ENCODE measurements around the gene ZNF667. TPM values are rescaled to one million over a fixed set of nuclear protein-coding genes. Genes with fewer than 3 reads are reported as not detected.

The ZNF667 gene
- total and polyA plus RNA-seq, 11 donors = 1.9 to 7.7 (median 4.7) TPM

DNA sequence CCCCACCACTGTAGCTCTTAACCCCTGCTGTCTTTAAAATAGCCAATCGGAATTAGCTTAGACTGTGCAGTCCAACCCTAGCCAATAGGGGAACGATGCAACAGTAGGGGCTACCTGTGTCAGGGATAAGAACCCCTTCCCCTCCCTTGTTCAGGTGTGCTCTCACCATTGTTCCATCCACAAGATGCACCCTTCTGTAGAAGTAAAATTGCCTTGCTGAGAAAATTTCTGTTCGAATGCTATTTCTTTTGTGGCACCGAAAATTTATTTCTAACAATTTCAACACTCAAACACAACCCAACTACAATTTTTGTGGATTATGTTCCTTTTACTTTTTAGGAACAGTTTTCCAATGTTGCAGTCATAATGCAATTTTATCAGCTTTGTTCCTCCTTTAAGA lies 76.7 kb downstream of the ZNF667 start:
- Histone ChIP-seq H3K36me3 (peaks cover 0 to 19% (median 14%) of the 10 kb centered on the region in 9 donors), H3K27me3 (no peaks in the 10 kb centered on the region), H3K27ac (no peak overlapping the region), H3K4me3 (no peak overlapping the region), H3K9me3 (peaks cover 0 to 70% (median 16%) of the 10 kb centered on the region in 12 donors), H3K4me1 (peaks cover 0 to 19% (median 14%) of the 10 kb centered on the region in 12 donors)
- intact Hi-C loops (cut with DNase I) = loop anchor here in 5 of 10 donors (5.0 to 10.0 kb wide), 4 partner anchors 74 to 164 kb away; partner anchors contain the start of genes ZNF667 (in 4 of the 5), ZFP28 (in 1 of the 5) and ZNF470 (in 1 of the 5)
- TF ChIP-seq, protein P1, sequence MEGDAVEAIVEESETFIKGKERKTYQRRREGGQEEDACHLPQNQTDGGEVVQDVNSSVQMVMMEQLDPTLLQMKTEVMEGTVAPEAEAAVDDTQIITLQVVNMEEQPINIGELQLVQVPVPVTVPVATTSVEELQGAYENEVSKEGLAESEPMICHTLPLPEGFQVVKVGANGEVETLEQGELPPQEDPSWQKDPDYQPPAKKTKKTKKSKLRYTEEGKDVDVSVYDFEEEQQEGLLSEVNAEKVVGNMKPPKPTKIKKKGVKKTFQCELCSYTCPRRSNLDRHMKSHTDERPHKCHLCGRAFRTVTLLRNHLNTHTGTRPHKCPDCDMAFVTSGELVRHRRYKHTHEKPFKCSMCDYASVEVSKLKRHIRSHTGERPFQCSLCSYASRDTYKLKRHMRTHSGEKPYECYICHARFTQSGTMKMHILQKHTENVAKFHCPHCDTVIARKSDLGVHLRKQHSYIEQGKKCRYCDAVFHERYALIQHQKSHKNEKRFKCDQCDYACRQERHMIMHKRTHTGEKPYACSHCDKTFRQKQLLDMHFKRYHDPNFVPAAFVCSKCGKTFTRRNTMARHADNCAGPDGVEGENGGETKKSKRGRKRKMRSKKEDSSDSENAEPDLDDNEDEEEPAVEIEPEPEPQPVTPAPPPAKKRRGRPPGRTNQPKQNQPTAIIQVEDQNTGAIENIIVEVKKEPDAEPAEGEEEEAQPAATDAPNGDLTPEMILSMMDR (IDR thresholded peaks at IDR 0.05) = no peak
- no peak for TF ChIP-seq POLR2A (IDR thresholded peaks at IDR 0.05)
- no peak for ATAC-seq
- no peak for DNase-seq
- WGBS, 4 donors = 94 to 98% (median 97%) methylated on average over 4 of the region's 4 CpGs

DNA sequence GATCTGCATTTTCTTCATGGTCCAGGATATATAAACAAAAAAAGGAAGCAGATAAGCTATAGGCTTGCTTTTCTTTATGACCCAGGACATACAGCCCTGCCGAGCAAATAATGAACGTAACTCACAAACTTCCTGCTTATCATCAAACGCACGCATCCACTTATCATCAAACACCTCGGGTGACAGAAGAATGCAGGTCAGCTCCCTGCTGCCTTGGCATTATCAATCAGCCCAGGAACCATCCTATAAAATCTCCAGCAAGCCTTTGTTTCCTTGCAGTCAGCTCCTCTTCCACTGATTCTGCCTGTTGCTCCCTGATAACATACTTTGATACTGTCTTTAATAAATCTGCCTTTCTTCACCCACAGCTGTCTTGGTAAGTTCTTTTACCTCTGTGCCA lies 78.3 kb downstream of the ZNF667 start:
- ATAC-seq (no peak), DNase-seq (no peak)
- H3K4me3 ChIP-seq = no peak overlapping the region
- H3K9me3 ChIP-seq = peaks cover 0 to 86% (median 16%) of the 10 kb centered on the region in 12 donors
- no peaks in the 10 kb centered on the region for H3K27me3 ChIP-seq
- H3K36me3 ChIP-seq = peaks cover 0 to 19% (median 14%) of the 10 kb centered on the region in 9 donors
- TF ChIP-seq POLR2A (IDR thresholded peaks at IDR 0.05) = no peak
- TF ChIP-seq, protein P1 (IDR thresholded peaks at IDR 0.05) = no peak
- intact Hi-C loops (cut with DNase I) = loop anchor here in 3 of 10 donors (10.0 kb wide), 2 partner anchors 76 to 106 kb away; partner anchors contain the start of genes ZNF471 (in 2 of the 3) and ZNF667 (in 1 of the 3)
- WGBS, 4 donors = 67 to 70% (median 68%) methylated on average over 5 of the region's 5 CpGs
- H3K4me1 ChIP-seq = peaks cover 0 to 15% (median 6%) of the 10 kb centered on the region in 12 donors
- H3K27ac ChIP-seq = no peak overlapping the region

DNA sequence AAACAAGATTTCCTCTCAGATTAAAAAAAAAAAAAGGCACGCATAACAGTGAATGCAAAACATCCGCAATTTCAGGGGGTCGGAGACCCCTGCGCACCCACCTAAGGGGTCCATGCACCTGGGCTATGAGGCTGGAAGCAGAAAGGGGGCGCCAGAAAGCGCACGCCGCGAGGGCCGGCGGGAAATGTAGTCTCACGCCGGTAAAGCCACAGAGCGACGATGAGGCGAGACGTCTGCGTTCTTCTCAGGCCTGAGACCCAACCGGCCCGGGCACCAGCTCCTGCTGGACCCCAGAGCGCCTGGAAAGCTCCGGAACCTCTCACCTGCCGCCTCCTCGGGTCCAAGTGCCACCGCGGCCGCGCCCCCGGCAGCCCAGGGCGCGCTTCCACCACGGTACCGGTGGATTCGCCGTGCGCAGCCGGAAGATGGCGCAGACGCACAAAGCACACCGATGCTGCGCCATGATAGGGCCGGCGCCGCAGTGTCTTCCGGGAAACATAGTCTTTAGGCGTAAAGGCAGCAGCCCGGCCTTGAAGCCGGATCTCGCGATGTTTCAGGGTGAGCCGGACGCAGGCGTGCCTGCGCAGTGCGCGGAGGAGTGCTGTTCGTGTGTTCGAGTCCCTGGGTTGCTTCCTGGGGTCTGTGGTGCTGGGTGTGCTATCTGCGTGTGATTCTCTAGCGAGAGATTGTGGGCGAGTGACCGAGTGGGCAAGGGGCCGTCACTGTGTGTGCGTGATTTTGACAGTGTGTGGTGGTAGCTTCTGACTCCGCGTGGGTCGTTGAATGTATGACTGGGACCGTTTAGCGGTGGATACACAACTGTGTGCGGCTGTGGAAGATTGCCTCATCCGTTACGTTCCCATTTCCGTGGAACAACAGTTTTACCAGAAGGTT lies 83.8 kb downstream of the ZNF667 start, which contains the start of gene ZNF582:
Gene ZNF582 (minus strand): TSS at position 416 of the 894 bp plus-strand sequence. CDS start 1,782 bp downstream, outside the sequence.
- Histone ChIP-seq H3K36me3 (peaks cover 0 to 36% (median 26%) of the 10 kb centered on the region in 9 donors), H3K4me3 (peak within 1 kb of the TSS; percentile 63 to 88 (median 74)), H3K4me1 (peaks cover 0 to 19% (median 8%) of the 10 kb centered on the region in 12 donors), H3K27ac (peak within 1 kb of the TSS; percentile 76 to 99 (median 96)), H3K27me3 (no peaks in the 10 kb centered on the region), H3K9me3 (peaks cover 0 to 54% (median 0%) of the 10 kb centered on the region in 12 donors)
- 1 to 2% (median 1%) methylated on average over 31 to 73 of the region's 73 CpGs for WGBS, 4 donors
- TF ChIP-seq, protein P1 (IDR thresholded peaks at IDR 0.05) = peak; percentile 68 to 97 (median 84)
- TF ChIP-seq POLR2A (IDR thresholded peaks at IDR 0.05) = peak in 1 of 2 donors; percentile 60
- DNase-seq (peak; percentile 97 to 99 (median 98)), ATAC-seq (peak; percentile 99 to 100 (median 99))
- intact Hi-C loops (cut with DNase I) = loop anchor here in 7 of 10 donors (1.0 to 10.0 kb wide), 9 partner anchors 10 to 444 kb away; partner anchors contain the start of genes ZFP28 (in 2 of the 7), ZNF471 (in 2 of the 7), ZNF583 (in 1 of the 7) and ZNF667 (in 1 of the 7)

Other genes with a start within 250 kb of the ZNF667 start
- gene EDDM13, start 204.6 kb downstream of the ZNF667 start, total RNA-seq = not detected
- gene EDDM13, start 204.6 kb downstream of the ZNF667 start, polyA plus RNA-seq = under 1 TPM in 1 of 2 donors, not detected in 1; 0.42 TPM
- gene ZSCAN5A, start 162.5 kb downstream of the ZNF667 start, total RNA-seq = 10 to 100 TPM in 7 of 9 donors, 1 to 10 TPM in 2; 3.3 to 26.6 (median 18.1) TPM
- gene ZSCAN5A, start 162.5 kb downstream of the ZNF667 start, polyA plus RNA-seq = 10 to 100 TPM; 15.5 to 17.6 TPM
- gene ZNF582, start 83.8 kb downstream of the ZNF667 start, total RNA-seq = 1 to 10 TPM; 3.5 to 6.2 (median 4.7) TPM
- 1 to 10 TPM; 6.3 to 7.2 TPM for gene ZNF582, start 83.8 kb downstream of the ZNF667 start, polyA plus RNA-seq
- gene ZNF583, start 73.0 kb downstream of the ZNF667 start, total RNA-seq = 1 to 10 TPM; 4.1 to 7.9 (median 5.4) TPM
- 1 to 10 TPM; 3.3 to 4.9 TPM for gene ZNF583, start 73.0 kb downstream of the ZNF667 start, polyA plus RNA-seq
- 1 to 10 TPM; 3.3 to 7.9 (median 4.7) TPM for gene ZNF471, start 30.5 kb upstream of the ZNF667 start, total RNA-seq
- 1 to 10 TPM; 2.3 to 3.4 TPM for gene ZNF471, start 30.5 kb upstream of the ZNF667 start, polyA plus RNA-seq
- 1 to 10 TPM; 4.1 to 7.5 (median 5.4) TPM for gene ZFP28, start 61.6 kb upstream of the ZNF667 start, total RNA-seq
- 1 to 10 TPM; 3.8 to 8.6 TPM for gene ZFP28, start 61.6 kb upstream of the ZNF667 start, polyA plus RNA-seq
- 1 to 10 TPM; 1.7 to 7.1 (median 3.2) TPM for gene ZNF470, start 90.1 kb upstream of the ZNF667 start, total RNA-seq
- 1 to 10 TPM; 3.5 to 7.1 TPM for gene ZNF470, start 90.1 kb upstream of the ZNF667 start, polyA plus RNA-seq
- 10 to 100 TPM in 1 of 9 donors, 1 to 10 TPM in 8; 5.3 to 15.3 (median 7.1) TPM for gene ZNF71, start 118.0 kb upstream of the ZNF667 start, total RNA-seq
- gene ZNF71, start 118.0 kb upstream of the ZNF667 start, polyA plus RNA-seq = 10 to 100 TPM in 1 of 2 donors, 1 to 10 TPM in 1; 3.6 to 10.2 TPM
- gene SMIM17, start 165.8 kb upstream of the ZNF667 start, total RNA-seq = under 1 TPM in 4 of 9 donors, not detected in 5; 0.25 to 0.72 (median 0.37) TPM
- gene SMIM17, start 165.8 kb upstream of the ZNF667 start, polyA plus RNA-seq = under 1 TPM; 0.24 to 0.34 TPM
- 10 to 100 TPM in 2 of 9 donors, 1 to 10 TPM in 7; 1.9 to 16.0 (median 5.0) TPM for gene ZNF835, start 194.4 kb upstream of the ZNF667 start, total RNA-seq
- 1 to 10 TPM; 1.2 to 1.9 TPM for gene ZNF835, start 194.4 kb upstream of the ZNF667 start, polyA plus RNA-seq